Keratinocyte (primary cell): Measurements from ENCODE around the gene EPB41L2.

Source experiments
- CTCF ChIP-seq, 3 experiments: IDR thresholded peaks in 1 of 3; conservative IDR thresholded peaks in 1 of 3; optimal IDR thresholded peaks in 1 of 3; 2 replicates in 2 of 3; 3 replicates in 1 of 3; pipeline versions ENCODE3 to v1.5.1; 2011; ENCODE audit warnings: low read length in 3 of 3, mild to moderate bottlenecking in 3 of 3, moderate library complexity in 2 of 3, control low read depth in 1 of 3, inconsistent platforms in 1 of 3; ENCODE audit not compliant: insufficient read depth in 2 of 3; ENCODE audit errors: extremely low read depth in 1 of 3
- EZH2 ChIP-seq: IDR thresholded peaks from one replicate; pipeline ENCODE4 v1.6.1; 2012; ENCODE audit warnings: inconsistent platforms, mild to moderate bottlenecking, low read length, moderate library complexity

- TF ChIP-seq CTCF (optimal IDR thresholded peaks at IDR 0.05 in 1 of 3, IDR thresholded peaks at IDR 0.05 in 1 of 3, conservative IDR thresholded peaks at IDR 0.05 in 1 of 3; ENCODE audit: extremely low read depth in 1 of 3, insufficient read depth in 2 of 3, low read length in 3 of 3) (no peak), EZH2 (no peak)
Observed at GRCh38 chr6:130964808-130965604, 98.0 kb downstream of the EPB41L2 start.
